ENCODE results near the gene CENPL.

CENPL gene

GRCh38 chr1:173753830-173754229, 70.9 kb downstream of the CENPL start:
- no peak for DNase-seq

Measured in NCI-H1930 (cell line).